ENCODE data around the gene RPS15.

The RPS15 gene

DNA sequence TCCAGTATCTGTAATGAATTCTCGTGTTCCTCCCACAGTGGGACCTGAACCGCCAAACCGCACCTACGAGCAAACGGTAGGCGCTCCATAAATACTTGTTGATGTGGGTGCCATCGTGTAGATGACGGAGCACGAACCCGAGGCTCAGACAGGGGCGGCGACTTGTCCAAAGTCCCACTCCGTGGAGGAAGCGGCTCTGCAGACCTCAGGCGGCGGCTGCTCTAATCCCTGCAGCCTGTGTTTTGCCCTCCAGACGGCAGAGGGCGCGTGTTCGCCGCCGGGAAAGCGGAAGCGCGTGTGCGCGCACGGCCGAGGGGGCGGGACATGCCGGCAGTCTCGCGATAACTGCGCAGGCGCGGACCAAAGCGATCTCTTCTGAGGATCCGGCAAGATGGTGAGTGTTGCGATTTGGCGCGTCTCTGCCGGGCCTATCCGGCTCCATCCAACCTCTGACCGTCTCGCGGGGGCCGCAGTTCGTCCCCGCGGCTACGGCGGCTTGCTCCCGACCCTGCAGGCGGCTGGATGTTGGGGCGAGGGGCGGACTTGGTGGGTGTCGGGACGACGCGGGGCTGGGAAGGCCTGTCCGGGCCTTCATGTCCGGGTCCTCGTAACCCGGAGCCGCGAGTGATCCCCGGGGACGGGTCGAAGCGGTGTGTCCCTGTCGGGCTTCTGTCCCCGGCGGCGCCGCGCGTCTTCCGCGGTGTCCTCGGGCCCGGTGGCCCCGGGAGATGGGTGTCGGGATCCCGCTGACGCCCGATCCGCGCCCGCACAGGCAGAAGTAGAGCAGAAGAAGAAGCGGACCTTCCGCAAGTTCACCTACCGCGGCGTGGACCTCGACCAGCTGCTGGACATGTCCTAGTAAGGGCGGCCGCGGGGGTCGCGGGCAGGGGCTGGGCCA lies at the start of gene RPS15:
RPS15 (plus strand) TSS at position 362 of the 898 bp plus-strand sequence; CDS start at position 392, 30 bp downstream.
- peak; percentile 94 to 96 for DNase-seq (ENCODE audit: low read depth in 2 of 2)

DNA sequence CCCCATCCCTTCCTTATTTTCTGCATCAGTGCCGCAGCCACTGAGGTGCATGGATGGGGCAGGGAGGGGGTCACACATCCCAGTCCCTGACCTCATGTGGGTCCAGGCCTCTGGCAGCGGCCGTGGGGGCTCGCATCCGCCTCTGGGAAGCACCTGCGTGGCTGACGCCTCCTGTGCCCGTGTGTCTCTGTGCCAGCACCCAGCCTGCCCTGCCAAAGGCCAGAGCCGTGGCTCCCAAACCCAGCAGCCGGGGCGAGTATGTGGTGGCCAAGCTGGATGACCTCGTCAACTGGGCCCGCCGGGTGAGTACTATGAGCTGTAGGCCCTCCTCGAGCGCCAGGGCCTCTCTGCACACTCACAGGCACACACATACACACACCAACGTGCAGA lies 49.6 kb upstream of the RPS15 start:
- DNase-seq (ENCODE audit: low read depth in 2 of 2), result no peak

DNA sequence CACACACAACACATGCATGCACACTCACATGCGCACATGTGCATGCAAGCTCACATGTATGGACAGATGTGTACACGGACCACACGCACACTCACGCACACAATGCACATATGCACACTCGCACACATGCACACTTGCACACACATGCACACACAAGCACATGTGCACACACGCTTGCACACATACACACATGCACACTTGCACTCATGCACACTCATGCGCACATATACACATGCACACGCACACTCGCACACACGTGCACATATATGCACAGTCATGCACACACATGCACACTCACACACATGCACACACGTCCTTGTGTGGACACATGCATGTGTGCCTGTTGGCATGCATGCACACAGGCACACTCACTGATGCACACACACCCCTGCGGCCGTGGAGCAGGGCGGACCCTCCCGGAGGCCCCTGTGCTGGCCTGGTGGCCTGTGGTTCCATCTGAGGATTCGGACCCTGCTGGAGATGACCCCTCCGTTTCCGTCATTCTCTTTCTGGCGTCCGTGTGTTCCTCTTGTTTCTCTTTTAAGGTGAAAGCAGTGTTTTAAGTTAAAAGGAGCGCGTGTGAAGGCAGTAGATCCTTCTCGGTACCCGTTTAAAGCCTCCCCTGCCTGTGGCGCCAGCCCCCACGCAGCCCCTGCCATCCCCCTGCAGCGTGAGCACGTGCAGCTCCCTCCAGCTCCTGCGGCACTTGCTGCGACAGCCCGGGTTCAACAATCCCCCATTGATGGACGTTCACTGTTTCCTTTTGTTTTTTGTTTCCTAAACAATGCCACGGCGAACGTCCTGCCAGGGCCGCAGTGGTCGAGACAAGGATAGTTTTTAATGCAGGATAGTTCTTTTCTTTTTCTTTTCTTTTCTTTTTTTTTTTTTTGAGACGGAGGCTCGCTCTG lies 48.9 kb upstream of the RPS15 start:
- DNase-seq (ENCODE audit: low read depth in 2 of 2), result no peak

DNA sequence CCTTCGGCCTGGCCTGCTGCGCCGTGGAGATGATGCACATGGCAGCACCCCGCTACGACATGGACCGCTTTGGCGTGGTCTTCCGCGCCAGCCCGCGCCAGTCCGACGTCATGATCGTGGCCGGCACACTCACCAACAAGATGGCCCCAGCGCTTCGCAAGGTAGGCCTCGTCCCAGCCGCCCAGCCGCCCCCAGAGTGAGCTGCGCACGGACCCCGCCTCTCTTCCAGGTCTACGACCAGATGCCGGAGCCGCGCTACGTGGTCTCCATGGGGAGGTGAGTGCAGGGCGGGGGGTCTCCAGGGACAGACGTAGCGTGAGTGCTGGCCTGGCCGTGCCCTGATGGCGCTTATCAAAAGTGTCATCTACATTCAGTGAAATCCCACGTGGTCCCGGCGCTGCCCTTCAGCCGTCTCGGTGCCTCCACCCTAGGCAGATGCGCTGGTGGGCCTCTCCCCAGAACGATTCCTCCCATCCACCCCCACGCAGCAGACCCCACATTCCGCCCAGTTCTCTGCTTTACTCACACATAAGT lies 47.2 kb upstream of the RPS15 start:
- no peak for DNase-seq (ENCODE audit: low read depth in 2 of 2)

DNA sequence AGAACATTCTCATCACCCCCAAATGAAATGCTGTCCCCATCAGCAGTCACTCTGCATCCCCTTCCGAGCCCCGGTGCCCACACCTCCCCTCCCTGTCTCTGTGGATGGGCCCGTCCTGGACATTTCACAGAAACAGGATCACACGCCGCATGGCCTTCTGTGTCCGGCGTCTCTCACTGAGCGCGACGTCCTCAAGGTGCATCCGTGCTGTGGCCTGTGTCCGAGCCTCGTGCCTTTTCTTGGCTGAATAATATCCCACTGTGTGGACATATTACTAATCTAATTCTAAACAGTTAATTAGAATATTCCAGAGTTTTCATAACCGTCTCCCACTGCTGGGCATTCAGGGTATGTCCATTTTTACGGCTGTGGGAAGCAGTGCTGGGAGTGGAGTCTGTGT lies 45.8 kb upstream of the RPS15 start:
- no peak for DNase-seq (ENCODE audit: low read depth in 2 of 2)

DNA sequence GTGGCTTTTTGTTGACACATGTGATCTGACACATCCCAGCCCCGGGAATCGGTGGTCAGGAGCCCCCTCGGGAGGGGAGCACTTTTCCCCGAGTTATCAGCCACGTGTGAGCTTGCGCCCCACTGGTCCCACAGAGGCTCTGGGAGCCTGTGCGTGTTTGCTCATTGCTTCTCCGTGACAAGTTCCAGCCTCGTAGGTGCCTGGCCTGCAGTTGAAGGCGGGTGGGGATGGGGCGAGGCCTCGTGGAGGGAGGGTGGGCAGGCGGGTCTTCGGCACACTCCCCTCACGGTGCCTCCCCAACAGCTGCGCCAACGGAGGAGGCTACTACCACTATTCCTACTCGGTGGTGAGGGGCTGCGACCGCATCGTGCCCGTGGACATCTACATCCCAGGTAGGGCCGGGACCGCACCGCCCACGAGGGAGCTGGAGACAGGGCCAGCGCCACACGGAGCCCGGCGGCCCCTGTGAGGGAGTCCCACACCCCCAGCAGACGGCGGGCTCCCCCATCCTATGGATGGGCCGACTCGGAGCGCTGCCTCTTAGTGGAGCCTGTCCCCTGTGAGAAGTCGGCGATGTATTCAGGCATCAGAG lies 45.2 kb upstream of the RPS15 start:
- DNase-seq (ENCODE audit: low read depth in 2 of 2), result no peak

DNA sequence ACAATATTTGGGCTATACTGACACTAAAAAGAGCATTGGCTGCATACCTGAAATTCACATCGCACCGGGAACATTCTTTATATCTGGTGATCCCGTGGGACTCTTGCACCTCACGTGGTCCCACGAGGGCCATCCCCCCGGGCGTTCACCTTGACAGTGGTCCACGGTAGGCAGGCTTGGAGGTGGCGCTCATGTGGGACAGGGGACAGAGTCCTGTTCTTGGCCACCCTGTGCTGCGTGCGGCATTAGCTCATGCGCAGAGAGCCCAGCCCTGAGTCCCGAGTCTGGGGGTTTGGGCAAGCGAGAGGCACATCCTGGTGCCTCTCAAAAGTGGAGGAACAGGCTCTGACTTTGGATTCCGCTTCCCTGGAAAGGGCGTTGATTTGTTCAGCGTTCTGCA lies 44.4 kb upstream of the RPS15 start:
- no peak for DNase-seq (ENCODE audit: low read depth in 2 of 2)

DNA sequence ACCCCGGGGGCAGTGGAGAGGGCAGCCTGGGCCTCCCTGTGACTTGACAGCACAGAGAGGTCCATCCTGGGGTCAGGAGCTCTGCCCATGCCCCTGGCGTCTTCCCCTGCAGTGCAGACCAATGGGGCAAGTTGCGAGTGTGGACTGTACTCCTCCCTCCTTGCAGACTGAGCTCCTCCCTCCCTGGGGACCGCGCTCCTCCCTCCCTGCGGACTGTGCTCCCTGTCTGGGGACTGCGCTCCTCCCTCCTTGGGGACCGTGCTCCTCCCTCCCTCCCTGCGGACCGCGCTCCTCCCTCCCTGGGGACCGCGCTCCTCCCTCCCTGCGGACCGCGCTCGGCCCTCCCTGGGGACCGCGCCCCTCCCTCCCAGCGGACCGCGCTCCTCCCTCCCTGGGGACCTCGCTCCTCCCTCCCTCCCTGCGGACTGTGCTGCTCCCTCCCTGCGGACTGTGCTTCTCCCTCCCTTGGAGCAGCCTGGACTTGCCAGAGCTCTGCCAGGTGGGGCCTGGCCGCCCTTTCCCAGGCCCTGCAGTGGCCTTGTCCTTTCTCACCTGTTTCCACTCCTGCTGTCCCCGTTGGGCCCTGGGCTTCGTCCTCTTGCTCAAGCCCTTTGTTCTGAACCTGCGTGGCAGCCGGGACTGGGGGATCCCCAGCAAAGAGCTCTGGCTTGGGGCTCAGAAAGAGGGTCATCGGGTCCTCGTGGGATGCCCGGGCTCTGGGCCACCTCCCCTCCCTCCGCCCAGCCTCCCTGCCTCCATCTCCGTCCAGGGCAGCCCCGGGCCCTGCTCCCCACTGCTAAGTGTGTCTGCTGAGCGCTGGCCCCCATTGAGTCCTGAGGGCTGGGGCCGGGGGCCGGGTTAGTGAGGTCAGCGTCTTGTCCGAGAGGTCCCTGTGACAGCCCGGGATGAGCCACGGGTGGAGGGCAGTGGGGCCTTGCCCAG lies 43.7 kb upstream of the RPS15 start:
- no peak for DNase-seq (ENCODE audit: low read depth in 2 of 2)

DNA sequence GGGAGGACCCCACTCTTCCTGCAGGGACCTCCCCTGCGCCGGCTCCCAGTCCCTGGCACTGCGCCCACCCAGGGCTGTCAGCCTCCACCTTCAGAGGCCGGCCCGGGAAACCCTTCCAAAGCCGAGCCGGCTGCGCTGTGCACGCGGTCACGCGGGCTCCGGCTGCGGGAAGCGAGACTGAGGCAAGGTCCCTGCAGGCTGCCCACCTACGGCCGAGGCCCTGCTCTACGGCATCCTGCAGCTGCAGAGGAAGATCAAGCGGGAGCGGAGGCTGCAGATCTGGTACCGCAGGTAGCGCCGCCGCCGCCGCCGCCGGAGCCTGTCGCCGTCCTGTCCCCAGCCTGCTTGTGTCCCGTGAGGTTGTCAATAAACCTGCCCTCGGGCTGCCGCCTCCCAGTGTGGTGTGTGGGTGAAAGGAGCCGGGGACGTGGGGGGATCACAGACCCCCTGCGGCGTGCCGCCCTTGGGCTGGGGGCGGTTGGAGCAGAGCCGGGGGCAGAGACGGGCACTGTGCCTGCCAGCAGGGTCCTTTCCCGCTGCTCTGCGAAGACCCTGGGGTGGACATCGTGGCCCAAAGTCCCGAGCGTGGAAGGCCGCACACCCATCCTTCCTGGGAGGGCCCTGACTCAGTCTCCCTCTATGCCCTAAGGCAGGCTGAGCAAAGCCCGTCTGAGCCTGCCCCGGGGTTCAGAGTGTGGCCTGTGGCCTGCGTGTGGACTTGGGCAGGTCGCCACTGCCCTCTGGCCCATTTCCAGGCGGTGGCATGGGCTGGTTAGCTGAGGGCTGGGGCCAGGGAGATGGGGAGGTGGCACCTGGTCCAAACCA lies 42.8 kb upstream of the RPS15 start:
- no peak for DNase-seq (ENCODE audit: low read depth in 2 of 2)

DNA sequence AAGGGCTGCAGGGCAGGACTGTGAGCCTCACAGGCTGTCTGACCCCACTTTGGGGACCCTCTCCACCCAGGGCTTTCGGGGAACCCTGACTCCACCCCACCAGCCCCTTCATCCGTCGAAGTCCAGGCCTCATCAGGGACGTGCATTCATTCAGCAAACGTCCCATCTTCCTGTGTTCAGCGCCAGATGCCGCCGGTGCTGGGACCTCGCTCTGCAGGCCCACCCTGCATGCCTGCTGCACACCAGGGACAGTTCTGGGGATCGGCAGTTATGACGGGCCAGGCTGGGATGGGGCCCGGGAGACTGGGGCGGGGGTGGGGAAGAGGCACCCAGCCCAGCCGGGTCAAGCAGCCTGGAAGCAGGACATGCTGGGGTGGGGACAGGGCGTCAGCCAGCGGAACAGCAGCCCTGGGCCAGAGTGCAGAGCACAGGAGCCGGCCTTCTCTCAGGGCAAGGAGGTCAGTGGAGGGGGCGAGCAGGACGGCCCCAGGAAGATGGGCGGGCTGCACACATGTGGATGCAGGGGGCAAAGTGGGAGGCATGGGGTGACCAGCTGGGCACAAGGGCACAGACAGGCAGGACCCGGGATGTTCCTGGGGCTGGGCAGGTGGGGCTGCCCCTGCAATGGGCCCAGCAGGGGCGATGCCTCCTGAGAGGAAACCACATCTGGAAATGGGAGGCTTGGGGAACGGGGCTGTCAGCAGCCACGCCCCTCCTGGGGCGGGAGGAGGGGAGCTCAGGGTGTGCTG lies 42.0 kb upstream of the RPS15 start:
- no peak for DNase-seq (ENCODE audit: low read depth in 2 of 2)

DNA sequence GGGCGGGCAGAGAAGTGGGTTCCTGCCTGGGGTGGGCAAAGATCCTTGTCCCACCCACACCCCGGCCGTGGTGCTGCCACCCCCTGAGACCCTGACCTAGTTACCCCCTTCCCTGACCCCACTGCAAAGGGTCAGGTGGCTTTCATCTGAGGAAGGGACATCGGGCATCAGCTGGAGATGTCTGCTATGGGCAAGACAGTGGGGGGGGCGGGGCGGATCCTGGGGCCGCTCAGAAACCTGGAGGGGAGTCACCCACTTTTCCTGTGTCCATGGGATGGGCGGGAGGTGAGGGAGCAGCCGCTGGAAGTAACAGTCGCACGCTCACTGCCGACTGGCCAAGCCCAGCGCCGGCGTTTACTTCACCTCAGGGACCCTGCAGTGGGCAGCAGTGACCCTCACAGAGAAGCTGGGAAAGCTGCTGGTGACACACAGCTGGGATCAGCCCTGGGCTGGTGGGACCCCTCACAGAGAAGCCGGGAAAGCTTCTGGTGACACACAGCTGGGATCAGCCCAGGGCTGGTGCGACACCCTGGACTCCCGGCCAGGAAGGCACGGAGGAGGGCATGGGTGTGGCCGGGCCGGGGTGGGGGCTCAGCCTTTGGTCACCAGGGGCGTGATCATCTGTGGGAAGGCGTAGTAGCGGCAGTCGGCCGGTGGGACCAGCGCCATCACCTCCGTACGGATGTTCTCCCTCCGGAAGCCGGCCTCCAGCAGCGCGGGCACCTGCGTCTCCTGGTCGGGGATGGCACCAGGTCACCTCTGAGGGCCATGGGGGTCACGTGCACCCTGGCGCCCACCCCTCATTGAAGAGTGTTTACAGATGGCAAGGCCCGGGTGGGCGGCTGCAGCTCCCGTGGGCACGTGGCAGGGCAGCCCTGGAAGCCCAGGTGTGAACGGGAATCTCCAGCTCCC lies 41.2 kb upstream of the RPS15 start:
- DNase-seq (ENCODE audit: low read depth in 2 of 2), result no peak

DNA sequence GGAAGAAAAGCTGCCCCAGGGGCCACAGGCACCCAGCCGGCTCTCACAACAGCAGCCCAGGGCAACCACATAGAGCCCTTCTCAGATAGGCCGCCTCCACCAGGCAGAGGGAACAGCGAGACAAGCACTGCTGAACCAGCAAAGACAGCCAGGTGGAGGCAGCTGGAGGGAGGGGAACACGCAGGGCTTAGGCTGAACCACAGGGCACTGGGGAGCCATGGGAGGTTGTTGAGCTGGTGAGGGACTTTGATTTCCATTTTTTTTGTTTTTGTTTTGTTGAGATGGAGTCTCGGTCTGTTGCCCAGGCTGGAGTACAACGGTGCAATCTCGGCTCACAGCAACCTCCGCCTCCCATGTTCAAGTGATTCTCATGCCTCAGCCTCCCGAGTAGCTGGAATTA lies 40.4 kb upstream of the RPS15 start:
- no peak for DNase-seq (ENCODE audit: low read depth in 2 of 2)

DNA sequence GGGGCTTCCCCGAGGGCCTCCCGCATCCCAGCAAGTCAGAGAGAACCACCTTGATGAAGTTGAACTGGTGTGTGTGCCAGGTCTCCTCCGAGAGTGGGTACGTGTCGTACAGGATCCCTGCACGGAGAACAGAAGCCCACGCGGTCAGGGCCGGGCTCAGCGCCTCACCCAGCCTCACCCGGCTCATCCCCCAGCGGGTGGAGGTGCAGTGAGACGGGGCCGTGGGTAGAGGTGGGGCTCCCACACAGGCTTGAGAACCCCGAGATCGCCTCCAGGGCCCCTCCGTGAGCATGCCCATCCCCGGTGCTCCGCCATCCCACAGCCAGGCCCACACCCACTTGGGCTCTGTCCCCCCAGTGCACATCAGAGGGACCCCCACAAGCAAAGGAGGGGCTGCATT lies 39.1 kb upstream of the RPS15 start:
- DNase-seq (ENCODE audit: low read depth in 2 of 2), result no peak

DNA sequence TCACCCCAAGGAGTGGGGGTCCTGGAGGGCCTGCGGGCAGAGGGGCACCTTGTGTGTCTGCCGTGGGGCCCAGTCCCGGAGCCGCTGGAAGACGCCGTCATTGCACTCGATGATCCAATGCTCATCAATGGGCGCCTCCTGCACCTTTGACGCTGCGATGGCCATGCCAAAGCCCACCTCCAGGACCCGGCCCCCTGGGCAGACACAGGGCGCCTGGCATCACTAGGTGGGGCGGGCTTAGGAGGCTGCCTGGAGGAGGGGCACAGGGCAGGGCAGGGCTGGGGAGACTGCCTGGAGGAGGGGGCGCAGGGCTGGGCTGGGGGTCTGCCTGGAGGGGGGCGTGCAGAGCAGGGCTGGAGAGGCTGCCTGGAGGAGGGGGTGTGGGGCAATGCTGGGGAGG lies 38.5 kb upstream of the RPS15 start:
- DNase-seq (ENCODE audit: low read depth in 2 of 2), result no peak

DNA sequence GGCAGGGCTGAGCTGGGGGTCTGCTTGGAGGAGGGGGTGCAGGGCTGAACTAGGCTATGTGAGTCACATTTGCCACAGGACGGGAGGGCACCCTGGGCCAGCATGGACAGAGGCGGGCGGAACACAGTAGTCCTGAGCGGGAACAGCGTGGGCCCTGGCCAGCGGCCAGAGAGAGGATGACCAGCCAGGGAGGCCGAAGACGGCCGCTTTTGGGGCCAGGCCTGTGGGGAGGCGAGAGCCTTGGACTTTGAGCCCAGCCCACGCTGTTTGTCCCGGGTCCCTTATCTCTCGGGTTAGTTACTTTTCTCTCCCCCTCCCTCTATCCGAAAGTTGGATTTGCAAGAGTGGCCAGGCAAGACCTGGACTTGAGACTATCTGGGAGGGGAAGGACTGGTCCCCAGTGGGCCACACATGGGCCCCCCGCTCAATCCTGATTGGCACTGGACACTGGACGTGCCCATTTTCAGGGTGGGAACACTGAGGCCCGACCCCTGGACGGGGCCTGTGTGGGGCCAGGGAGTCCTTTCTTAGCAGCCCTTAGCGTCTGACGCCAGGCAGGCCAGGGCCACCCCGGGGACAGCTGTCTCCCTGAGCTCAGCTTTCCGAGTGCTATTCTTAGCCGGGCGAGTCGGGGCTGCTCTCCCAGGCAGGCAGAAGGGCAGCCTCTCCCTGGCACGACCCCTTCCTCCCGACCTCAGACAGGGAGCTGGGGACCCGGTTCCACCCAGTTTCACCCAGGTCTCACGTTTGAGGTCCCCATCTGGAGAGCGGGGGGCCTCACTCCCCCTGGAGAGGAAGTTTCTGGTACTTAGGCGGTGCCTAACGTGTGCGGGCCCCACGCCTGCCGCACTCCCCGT lies 37.7 kb upstream of the RPS15 start:
- no peak for DNase-seq (ENCODE audit: low read depth in 2 of 2)

DNA sequence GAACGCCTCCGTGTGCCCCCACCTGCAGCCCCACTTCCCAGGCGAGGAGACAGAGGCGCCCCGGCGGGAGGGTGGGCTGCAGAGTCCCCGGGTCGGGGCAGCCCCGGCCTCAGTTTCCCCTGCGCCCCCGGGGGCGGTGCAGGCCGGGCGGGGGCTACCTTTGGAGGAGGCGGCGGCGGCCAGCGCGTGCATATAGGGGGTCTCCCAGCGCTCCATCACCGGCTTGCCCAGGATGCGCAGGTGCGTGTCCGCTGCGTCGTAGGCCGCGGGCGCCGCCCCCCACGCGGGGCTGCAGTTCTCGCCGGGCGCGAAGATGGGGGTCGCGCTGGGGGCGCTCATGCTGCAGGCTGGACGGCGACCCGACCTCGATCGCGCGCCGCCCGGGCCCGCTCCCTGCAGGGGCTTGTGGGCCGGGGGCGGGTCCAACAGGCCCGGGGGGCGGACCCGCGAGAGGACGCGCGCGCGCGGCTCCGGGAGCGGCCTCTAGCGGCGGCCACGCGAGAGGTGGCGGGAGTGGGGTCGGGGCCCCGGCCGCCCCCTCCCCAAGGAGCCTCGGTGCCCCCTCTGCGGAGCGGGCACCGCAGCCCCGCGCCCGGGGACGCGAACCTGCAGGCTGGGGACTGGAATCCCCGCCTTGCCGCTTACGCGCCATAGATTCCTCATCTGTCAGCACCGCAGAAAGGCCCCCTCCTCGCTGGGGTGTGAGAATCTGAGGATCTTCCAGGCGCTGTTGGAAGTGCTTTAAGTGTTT lies 36.9 kb upstream of the RPS15 start, which contains the start of gene GAMT:
GAMT (minus strand) TSS at position 405 of the 751 bp plus-strand sequence; CDS start at position 339, 66 bp downstream.
- peak; percentile 47 to 62 for DNase-seq (ENCODE audit: low read depth in 2 of 2)

DNA sequence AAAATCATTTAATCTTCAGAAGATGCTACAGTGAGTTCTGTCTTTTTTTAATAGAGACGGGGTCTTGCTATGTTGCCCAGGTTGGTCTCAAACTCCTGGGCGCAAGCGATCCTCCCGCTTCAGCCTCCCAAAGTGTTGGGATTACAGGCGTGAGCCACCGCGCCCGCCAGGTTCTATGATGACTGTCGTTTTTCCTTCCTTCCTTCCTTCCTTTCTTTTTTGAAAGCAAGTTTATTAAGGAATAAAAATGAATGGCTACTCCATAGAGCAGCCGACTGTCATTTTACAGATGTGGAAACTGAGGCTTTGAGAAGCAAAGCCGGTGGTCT lies 36.3 kb upstream of the RPS15 start:
- no peak for DNase-seq (ENCODE audit: low read depth in 2 of 2)

Data from stimulated activated CD4-positive, alpha-beta T cell treated with anti-CD3 and anti-CD28 coated beads, Interleukin-1b, Interleukin-23, amount 100 ng/mL, for 4 hours (primary cell).